BJ (cell line): Measurements from ENCODE around the gene STOM. TPM values are rescaled to one million over a fixed set of nuclear protein-coding genes. Genes with fewer than 3 reads are reported as not detected.

Source experiments
- CTCF ChIA-PET: fragments of 350-600 bp; formaldehyde crosslinking; extraction: SDS; loops from one replicate; lab custom pipeline; 2021; ENCODE audit warnings: antibody characterized with exemption, inconsistent platforms; lab: Yijun Ruan, JAX
- POLR2A ChIA-PET: fragments of 300-600 bp; sonication (Branson Sonifier 250); formaldehyde crosslinking; extraction: SDS; loops from one replicate; lab custom pipeline; 2021; ENCODE audit warnings: antibody characterized with exemption; lab: Charles Lee
- DNase-seq: peaks from one replicate; pipeline ENCODE4 v3.0.0-alpha.2; 2011; ENCODE audit warnings: low read depth
- H3K27me3 ChIP-seq: 2 replicates; pipeline ENCODE4 v1.6.0; 2011; ENCODE audit warnings: low read length; ENCODE audit not compliant: control insufficient read depth, insufficient read depth
- H3K36me3 ChIP-seq: 2 replicates; pipeline ENCODE4 v1.5.1; 2011; ENCODE audit warnings: low read length; ENCODE audit not compliant: control insufficient read depth, insufficient read depth
- H3K4me3 ChIP-seq: 2 replicates; pipeline ENCODE4 v1.5.1; 2011; ENCODE audit warnings: low read depth, mild to moderate bottlenecking, control low read depth, low read length
- polyA plus RNA-seq: library from polyadenylated mRNA; depleted of rRNA; stranded (reverse); fragments of >200 nt; gene quantifications from 2 replicates; pipeline ENCODE4 v1.2.3, GENCODE V29; 2011
- TF ChIP-seq, protein P1 (sequence below): IDR thresholded peaks from 2 replicates; pipeline ENCODE4 v1.5.1; 2011; ENCODE audit warnings: low read depth, mild to moderate bottlenecking, control low read depth, inconsistent platforms, low read length, moderate library complexity; ENCODE audit not compliant: insufficient read depth

The STOM gene
- polyA plus RNA-seq, 1 experiment = 223 TPM

GRCh38 chr9:121307976-121308375 is 62.1 kb downstream of the STOM start:
- TF ChIP-seq, protein P1, sequence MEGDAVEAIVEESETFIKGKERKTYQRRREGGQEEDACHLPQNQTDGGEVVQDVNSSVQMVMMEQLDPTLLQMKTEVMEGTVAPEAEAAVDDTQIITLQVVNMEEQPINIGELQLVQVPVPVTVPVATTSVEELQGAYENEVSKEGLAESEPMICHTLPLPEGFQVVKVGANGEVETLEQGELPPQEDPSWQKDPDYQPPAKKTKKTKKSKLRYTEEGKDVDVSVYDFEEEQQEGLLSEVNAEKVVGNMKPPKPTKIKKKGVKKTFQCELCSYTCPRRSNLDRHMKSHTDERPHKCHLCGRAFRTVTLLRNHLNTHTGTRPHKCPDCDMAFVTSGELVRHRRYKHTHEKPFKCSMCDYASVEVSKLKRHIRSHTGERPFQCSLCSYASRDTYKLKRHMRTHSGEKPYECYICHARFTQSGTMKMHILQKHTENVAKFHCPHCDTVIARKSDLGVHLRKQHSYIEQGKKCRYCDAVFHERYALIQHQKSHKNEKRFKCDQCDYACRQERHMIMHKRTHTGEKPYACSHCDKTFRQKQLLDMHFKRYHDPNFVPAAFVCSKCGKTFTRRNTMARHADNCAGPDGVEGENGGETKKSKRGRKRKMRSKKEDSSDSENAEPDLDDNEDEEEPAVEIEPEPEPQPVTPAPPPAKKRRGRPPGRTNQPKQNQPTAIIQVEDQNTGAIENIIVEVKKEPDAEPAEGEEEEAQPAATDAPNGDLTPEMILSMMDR = no peak
- no peak overlapping the region for H3K4me3 ChIP-seq
- H3K36me3 ChIP-seq = peaks cover 69% of the 10 kb centered on the region
- DNase-seq = no peak
- ChIA-PET POLR2A (no interaction called here), CTCF (interaction anchor here (0.7 kb wide), 1 partner anchor 12 kb away, joined by 3 read pairs; no protein-coding TSS in a partner anchor)
- no peaks in the 10 kb centered on the region for H3K27me3 ChIP-seq

GRCh38 chr9:121305269-121305994 is 64.6 kb downstream of the STOM start:
- no peak for DNase-seq
- no peak overlapping the region for H3K4me3 ChIP-seq
- ChIA-PET POLR2A (no interaction called here), CTCF (interaction anchor here (1.0 to 3.3 kb wide), 5 partner anchors 15 to 92 kb away, joined by 3 to 12 read pairs (median 3); no protein-coding TSS in a partner anchor)
- H3K27me3 ChIP-seq = no peaks in the 10 kb centered on the region
- H3K36me3 ChIP-seq = peaks cover 57% of the 10 kb centered on the region
- TF ChIP-seq, protein P1 = no peak

- no peak for DNase-seq
- Histone ChIP-seq H3K36me3 (peaks cover 54% of the 10 kb centered on the region), H3K27me3 (no peaks in the 10 kb centered on the region), H3K4me3 (no peak overlapping the region)
- ChIA-PET CTCF (interaction anchor here (1.0 to 3.3 kb wide), 5 partner anchors 15 to 82 kb away, joined by 3 to 12 read pairs (median 3); no protein-coding TSS in a partner anchor), POLR2A (no interaction called here)
- TF ChIP-seq, protein P1 = no peak
Measured at GRCh38 chr9:121304707-121305106, 65.3 kb downstream of the STOM start.

- no peaks in the 10 kb centered on the region for H3K27me3 ChIP-seq
- CTCF ChIA-PET = interaction anchor here (1.0 to 3.3 kb wide), 5 partner anchors 16 to 88 kb away, joined by 3 to 12 read pairs (median 3); no protein-coding TSS in a partner anchor
- no peak for DNase-seq
- TF ChIP-seq, protein P1 = no peak
- POLR2A ChIA-PET = no interaction called here
- no peak overlapping the region for H3K4me3 ChIP-seq
- peaks cover 49% of the 10 kb centered on the region for H3K36me3 ChIP-seq
Measured at GRCh38 chr9:121303456-121304451, 66.3 kb downstream of the STOM start.
